SH-SY5Y (cell line): ENCODE data around the gene CHD9.

Experiments used
- GATA2 ChIP-seq: IDR thresholded peaks from 2 replicates; pipeline ENCODE4 v1.6.1; 2011; ENCODE audit warnings: mild to moderate bottlenecking, low read depth, low read length
- GATA3 ChIP-seq: IDR thresholded peaks from 2 replicates; pipeline ENCODE4 v1.6.1; 2011; ENCODE audit warnings: low read depth, mild to moderate bottlenecking, low read length, moderate library complexity

DNA sequence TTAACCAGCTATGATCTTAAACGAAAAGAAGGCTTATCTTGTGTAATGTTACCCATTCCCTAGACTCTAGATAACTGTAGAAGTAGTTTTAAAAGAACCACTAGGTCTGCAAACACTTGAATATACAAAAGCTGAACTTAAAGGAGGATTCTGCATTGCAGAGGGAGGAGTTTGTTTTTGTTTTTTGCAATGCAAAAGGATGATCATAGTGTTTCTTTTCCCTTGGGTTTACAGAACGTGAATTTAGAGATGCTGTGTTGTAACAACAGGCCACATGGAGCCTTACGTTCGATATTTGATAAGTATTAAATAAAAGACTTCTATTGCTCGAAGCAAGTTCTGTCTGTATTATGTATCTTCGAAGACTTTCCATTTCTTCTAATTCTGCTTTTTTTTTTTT is 77.6 kb downstream of the CHD9 start:
- TF ChIP-seq GATA2 (no peak), GATA3 (no peak)
